Gastroesophageal sphincter (tissue), 4 donors: Measurements from ENCODE around the gene PAX3. TPM values are rescaled to one million over a fixed set of nuclear protein-coding genes. Genes with fewer than 3 reads are reported as not detected.

Experiments
- ATAC-seq: fragments of 150-250 bp; one replicate; pipeline ENCODE4 v1.9.1; 2016; ENCODE audit warnings: mild to moderate bottlenecking, moderate library complexity
- H3K27ac ChIP-seq, 4 donors: fragments of 200-600 bp; sonication (generic) in 3 of 4; 1 replicate in 3 of 4; 2 replicates in 1 of 4; pipeline ENCODE4 v1.5.1; 2016 to 2019
- H3K27me3 ChIP-seq: fragments of 200-600 bp; sonication (generic); one replicate; pipeline ENCODE4 v1.5.1; 2019
- H3K36me3 ChIP-seq, 2 donors: fragments of 200-600 bp; sonication (generic); one replicate each; pipeline ENCODE4 v1.5.1; 2019; ENCODE audit warnings: control low read depth in 1 of 2
- H3K4me1 ChIP-seq, 3 donors: fragments of 200-600 bp; sonication (generic); 1 replicate in 2 of 3; 2 replicates in 1 of 3; pipeline ENCODE4 v1.5.1; 2016 to 2019; ENCODE audit warnings: control low read depth in 2 of 3
- H3K4me3 ChIP-seq, 2 donors: fragments of 200-600 bp; sonication (generic); one replicate each; pipeline ENCODE4 v1.5.1; 2019; ENCODE audit warnings: mild to moderate bottlenecking in 1 of 2, moderate library complexity in 1 of 2
- H3K9me3 ChIP-seq, 3 donors: fragments of 200-600 bp; sonication (generic); one replicate each; pipeline ENCODE4 v1.5.1; 2017 to 2019; ENCODE audit warnings: control low read depth in 2 of 3
- EP300 ChIP-seq: sonication (generic); formaldehyde crosslinking; IDR thresholded peaks from one replicate; pipeline ENCODE4 v1.6.1; 2017; ENCODE audit warnings: antibody characterized with exemption, mild to moderate bottlenecking
- POLR2A ChIP-seq, 2 donors: fragments of 450-650 bp; IDR thresholded peaks; one replicate each; pipeline ENCODE4 v1.6.1; 2017; ENCODE audit warnings: antibody characterized with exemption in 2 of 2, mild to moderate bottlenecking in 2 of 2, moderate library complexity in 1 of 2
- POLR2AphosphoS5 ChIP-seq: sonication (generic); formaldehyde crosslinking; IDR thresholded peaks from one replicate; pipeline ENCODE4 v1.6.1; 2017; ENCODE audit warnings: antibody characterized with exemption
- WGBS, 2 donors: methylation state at CpG; one replicate each; pipeline ENCODE4 v1.1.5; 2018; ENCODE audit warnings: low coverage in 1 of 2; 5-methylcytosine and 5-hydroxymethylcytosine counted together
- total RNA-seq, 4 donors: library from RNA; depleted of rRNA; stranded (reverse); fragments of >200 nt; gene quantifications; one replicate each; pipeline ENCODE4 v1.1.0, GENCODE V29; 2016
- TF ChIP-seq, protein P1 (sequence below), 4 experiments: fragments of 200-600 bp in 2 of 4; fragments of 450-650 bp in 2 of 4; sonication (generic) in 1 of 4; IDR thresholded peaks; one replicate each; pipeline ENCODE4 v1.5.1; 2017 to 2019; ENCODE audit warnings: antibody characterized with exemption in 4 of 4, mild to moderate bottlenecking in 2 of 4, moderate library complexity in 2 of 4

PAX3 gene
- total RNA-seq, 4 donors from 2014 or later, result 0.31 TPM; not detected in 3

GRCh38 chr2:222310747-222311318 lies 12.0 kb upstream of the PAX3 start:
- 8 to 12% methylated on average over 8 to 11 of the region's 11 CpGs for WGBS, 2 donors
- Histone ChIP-seq H3K4me1 (peaks cover 0 to 31% (median 10%) of the 10 kb centered on the region in 3 donors), H3K27me3 (peaks cover 100% of the 10 kb centered on the region), H3K36me3 (no peaks in the 10 kb centered on the region), H3K27ac (no peak overlapping the region), H3K9me3 (no peaks in the 10 kb centered on the region), H3K4me3 (no peak overlapping the region)
- TF ChIP-seq, protein P1, sequence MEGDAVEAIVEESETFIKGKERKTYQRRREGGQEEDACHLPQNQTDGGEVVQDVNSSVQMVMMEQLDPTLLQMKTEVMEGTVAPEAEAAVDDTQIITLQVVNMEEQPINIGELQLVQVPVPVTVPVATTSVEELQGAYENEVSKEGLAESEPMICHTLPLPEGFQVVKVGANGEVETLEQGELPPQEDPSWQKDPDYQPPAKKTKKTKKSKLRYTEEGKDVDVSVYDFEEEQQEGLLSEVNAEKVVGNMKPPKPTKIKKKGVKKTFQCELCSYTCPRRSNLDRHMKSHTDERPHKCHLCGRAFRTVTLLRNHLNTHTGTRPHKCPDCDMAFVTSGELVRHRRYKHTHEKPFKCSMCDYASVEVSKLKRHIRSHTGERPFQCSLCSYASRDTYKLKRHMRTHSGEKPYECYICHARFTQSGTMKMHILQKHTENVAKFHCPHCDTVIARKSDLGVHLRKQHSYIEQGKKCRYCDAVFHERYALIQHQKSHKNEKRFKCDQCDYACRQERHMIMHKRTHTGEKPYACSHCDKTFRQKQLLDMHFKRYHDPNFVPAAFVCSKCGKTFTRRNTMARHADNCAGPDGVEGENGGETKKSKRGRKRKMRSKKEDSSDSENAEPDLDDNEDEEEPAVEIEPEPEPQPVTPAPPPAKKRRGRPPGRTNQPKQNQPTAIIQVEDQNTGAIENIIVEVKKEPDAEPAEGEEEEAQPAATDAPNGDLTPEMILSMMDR (IDR thresholded peaks at IDR 0.05), result no peak
- TF ChIP-seq POLR2A (IDR thresholded peaks at IDR 0.05) (no peak), POLR2AphosphoS5 (no peak), EP300 (no peak)
- no peak for ATAC-seq

DNA sequence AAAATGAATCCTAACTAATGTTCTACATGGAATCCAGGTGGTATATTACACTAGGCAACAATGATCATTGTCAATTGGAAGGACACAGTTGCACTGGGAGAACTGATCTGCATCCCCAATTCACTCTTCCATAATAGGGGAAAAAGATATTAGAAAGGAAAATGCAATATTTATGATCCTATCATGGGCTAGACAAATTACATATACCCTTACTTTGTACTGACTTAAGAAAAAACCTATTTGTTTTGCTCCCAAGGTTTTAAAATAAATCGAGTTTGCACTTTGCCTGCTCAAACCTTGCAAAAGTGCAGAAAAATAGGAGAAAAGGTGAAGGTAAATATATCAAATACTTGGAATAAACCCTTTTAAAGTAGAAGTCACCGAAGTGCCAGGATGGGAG lies 11.0 kb upstream of the PAX3 start:
- H3K27me3 ChIP-seq, result peaks cover 100% of the 10 kb centered on the region
- 0 to 18% methylated on average over 2 of the region's 2 CpGs for WGBS, 2 donors
- TF ChIP-seq, protein P1 (IDR thresholded peaks at IDR 0.05), result no peak
- TF ChIP-seq POLR2A (IDR thresholded peaks at IDR 0.05) (no peak), EP300 (no peak), POLR2AphosphoS5 (no peak)

GRCh38 chr2:222309361-222309760 lies 10.6 kb upstream of the PAX3 start:
- TF ChIP-seq EP300, result no peak
- TF ChIP-seq, protein P1 (IDR thresholded peaks at IDR 0.05), result no peak
- no peak for TF ChIP-seq POLR2AphosphoS5
- no peak for TF ChIP-seq POLR2A (IDR thresholded peaks at IDR 0.05)
- no peak overlapping the region for H3K4me3 ChIP-seq
- no peak for ATAC-seq
- H3K4me1 ChIP-seq, result peaks cover 0 to 46% (median 23%) of the 10 kb centered on the region in 3 donors
- WGBS, 2 donors, result 0 to 15% methylated on average over 1 of the region's 1 CpG
- H3K27me3 ChIP-seq, result peaks cover 100% of the 10 kb centered on the region
- H3K9me3 ChIP-seq, result no peaks in the 10 kb centered on the region
- no peak overlapping the region for H3K27ac ChIP-seq
- H3K36me3 ChIP-seq, result no peaks in the 10 kb centered on the region

More for the DNA sequence above, 11.0 kb upstream of the PAX3 start:
- Histone ChIP-seq H3K4me1 (peaks cover 0 to 42% (median 20%) of the 10 kb centered on the region in 3 donors), H3K9me3 (no peaks in the 10 kb centered on the region), H3K27ac (no peak overlapping the region), H3K4me3 (no peak overlapping the region), H3K36me3 (no peaks in the 10 kb centered on the region)
- ATAC-seq, result no peak

DNA sequence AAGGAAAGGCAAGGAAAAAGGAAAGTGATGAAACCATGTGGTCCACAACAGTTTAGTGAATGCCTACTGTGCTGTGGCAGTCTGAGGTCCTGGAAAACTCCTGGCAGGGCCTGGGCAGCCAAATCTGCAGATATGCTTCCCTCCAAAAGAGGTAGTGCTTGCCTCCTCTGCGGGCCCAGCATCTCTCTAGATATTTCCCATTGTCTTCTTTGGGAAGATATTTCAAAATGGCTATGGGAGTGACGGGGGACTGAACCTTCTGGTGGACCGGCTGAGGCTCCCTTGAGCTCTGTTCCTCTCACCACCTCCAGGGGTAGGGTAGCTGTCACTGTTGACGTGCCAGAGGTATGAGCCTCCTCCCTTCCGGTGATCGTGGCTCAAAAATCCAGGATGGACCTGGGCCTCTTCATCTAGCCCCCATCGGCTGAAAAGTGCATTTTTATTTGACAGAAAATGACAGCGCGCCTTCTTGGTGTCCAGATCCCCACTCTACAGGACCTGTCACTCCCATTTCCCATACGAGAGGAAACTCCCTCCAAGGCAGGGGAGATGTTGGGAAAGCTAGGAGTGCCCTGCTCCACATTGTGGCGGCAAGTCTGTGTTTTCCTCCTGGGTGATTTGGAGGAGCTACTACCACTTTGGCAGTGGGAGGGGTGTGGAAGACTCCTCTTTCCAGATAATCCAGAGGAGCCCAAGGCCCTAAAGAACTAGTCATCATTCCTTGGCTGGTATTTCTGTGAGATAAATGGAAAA lies 9.4 kb upstream of the PAX3 start:
- TF ChIP-seq, protein P1 (IDR thresholded peaks at IDR 0.05), result no peak
- no peak for TF ChIP-seq POLR2A (IDR thresholded peaks at IDR 0.05)
- TF ChIP-seq POLR2AphosphoS5, result no peak
- no peak for TF ChIP-seq EP300

More for the DNA sequence above, 9.4 kb upstream of the PAX3 start:
- no peak overlapping the region for H3K4me3 ChIP-seq
- peaks cover 0 to 56% (median 23%) of the 10 kb centered on the region in 3 donors for H3K4me1 ChIP-seq
- no peaks in the 10 kb centered on the region for H3K36me3 ChIP-seq
- peaks cover 100% of the 10 kb centered on the region for H3K27me3 ChIP-seq
- no peak for ATAC-seq
- no peaks in the 10 kb centered on the region for H3K9me3 ChIP-seq
- H3K27ac ChIP-seq, result no peak overlapping the region
- 7 to 15% methylated on average over 6 to 7 of the region's 11 CpGs for WGBS, 2 donors
